HCT116 (cell line): ENCODE measurements around the gene SAP30L. TPM values are rescaled to one million over a fixed set of nuclear protein-coding genes. Genes with fewer than 3 reads are reported as not detected.

Experiments
- ATAC-seq: fragments of 200-7000 bp; cut with Tn5 transposase; 2 replicates; pipeline ENCODE4 v1.9.1; 2020; ENCODE audit warnings: mild to moderate bottlenecking, moderate library complexity
- BruUV-seq: library from RNA; stranded (reverse); fragments of 400-500 nt; replicated peaks from 2 replicates; lab custom pipeline; 2021; lab: Mats Ljungman, UMichigan
- CTCF ChIA-PET: fragments of 300-600 bp; sonication (Branson Sonifier 250); formaldehyde crosslinking; loops from one replicate; lab custom pipeline; 2021; ENCODE audit warnings: antibody characterized with exemption; lab: Charles Lee
- POLR2A ChIA-PET: fragments of 300-600, 350-600 bp; sonication (Branson Sonifier 250); formaldehyde crosslinking; loops from one replicate; lab custom pipeline; 2021; ENCODE audit warnings: antibody characterized with exemption; lab: Charles Lee
- RAD21 ChIA-PET, 2 experiments: fragments of 300-600 bp; sonication (Branson Sonifier 250); formaldehyde crosslinking; loops; one replicate each; lab custom pipeline; 2023; ENCODE audit warnings: low total read pairs in 2 of 2; ENCODE audit not compliant: uncharacterized antibody in 2 of 2, unreplicated experiment in 2 of 2, low non-redundant PET in 1 of 2; lab: Charles Lee
- DNase-seq: peaks from one replicate; pipeline ENCODE4 v3.0.0-alpha.2; 2010; ENCODE audit warnings: low read depth, low spot score
- H2AFZ ChIP-seq: fragments of 200-600 bp; shearing (Covaris generic), sonication (generic); 2 replicates; pipeline ENCODE4 v1.6.1; 2017; ENCODE audit warnings: low read depth, mixed run types, mixed read lengths, antibody characterized with exemption, low read length; ENCODE audit not compliant: poor library complexity, severe bottlenecking
- H3K27ac ChIP-seq: 2 replicates; pipeline ENCODE4 v1.5.1; 2012; ENCODE audit warnings: low read depth, low read length
- H3K27me3 ChIP-seq: fragments of 200-600 bp; sonication (generic); 2 replicates; pipeline ENCODE4 v1.6.1; 2016; ENCODE audit warnings: mixed run types, low read length, mixed read lengths; ENCODE audit not compliant: insufficient read depth
- H3K36me3 ChIP-seq, 2 experiments: fragments of 200-500 bp in 1 of 2; fragments of 200-600 bp in 1 of 2; sonication (Bioruptor generic) in 1 of 2; sonication (generic) in 1 of 2; 2 replicates each; pipeline versions ENCODE4 v1.5.1 to v1.6.1; 2014 to 2016; ENCODE audit warnings: low read length in 2 of 2, inconsistent platforms in 1 of 2, mixed read lengths in 1 of 2, mixed run types in 1 of 2; ENCODE audit not compliant: insufficient read depth in 2 of 2, control insufficient read depth in 1 of 2
- H3K4me1 ChIP-seq, 2 experiments: fragments of 200-600 bp in 1 of 2; sonication (generic) in 1 of 2; 2 replicates each; pipeline versions ENCODE4 v1.5.1 to v1.6.1; 2012 to 2017; ENCODE audit warnings: low read length in 2 of 2, inconsistent platforms in 1 of 2, mild to moderate bottlenecking in 1 of 2, mixed read lengths in 1 of 2, mixed run types in 1 of 2, moderate library complexity in 1 of 2; ENCODE audit not compliant: insufficient read depth in 2 of 2, control insufficient read depth in 1 of 2
- H3K4me2 ChIP-seq: fragments of 200-600 bp; sonication (generic); 2 replicates; pipeline ENCODE4 v1.6.1; 2017; ENCODE audit warnings: mixed run types, low read length, mixed read lengths
- H3K4me3 ChIP-seq, 2 experiments: fragments of 200-600 bp in 1 of 2; sonication (generic) in 1 of 2; replicated peaks in 1 of 2; 2 replicates each; pipeline ENCODE4 v1.5.1; 2011 to 2016; ENCODE audit warnings: low read length in 2 of 2, control low read depth in 1 of 2, low read depth in 1 of 2, mild to moderate bottlenecking in 1 of 2, mixed read lengths in 1 of 2, mixed run types in 1 of 2
- H3K79me2 ChIP-seq: fragments of 200-600 bp; sonication (generic); 2 replicates; pipeline ENCODE4 v1.6.1; 2017; ENCODE audit warnings: mild to moderate bottlenecking, mixed run types, low read length, moderate library complexity, mixed read lengths; ENCODE audit not compliant: insufficient read depth
- H3K9ac ChIP-seq: fragments of 200-600 bp; sonication (generic); 2 replicates; pipeline ENCODE4 v1.6.1; 2016; ENCODE audit warnings: low read length, mixed read lengths
- H3K9me2 ChIP-seq: fragments of 200-600 bp; sonication (generic), shearing (Covaris generic); 2 replicates; pipeline ENCODE4 v1.6.1; 2017; ENCODE audit warnings: mixed run types, mild to moderate bottlenecking, moderate library complexity; ENCODE audit not compliant: insufficient read depth
- H3K9me3 ChIP-seq, 2 experiments: fragments of 200-500 bp in 1 of 2; fragments of 200-600 bp in 1 of 2; sonication (Bioruptor generic) in 1 of 2; sonication (generic) in 1 of 2; 2 replicates each; pipeline ENCODE4 v1.6.1; 2014 to 2017; ENCODE audit warnings: low read length in 2 of 2, mixed read lengths in 2 of 2, inconsistent platforms in 1 of 2, low read depth in 1 of 2, mild to moderate bottlenecking in 1 of 2, mixed run types in 1 of 2, moderate library complexity in 1 of 2; ENCODE audit not compliant: control insufficient read depth in 1 of 2, insufficient read depth in 1 of 2
- H4K20me1 ChIP-seq: fragments of 200-600 bp; sonication (generic), shearing (Covaris generic); 2 replicates; pipeline ENCODE4 v1.6.1; 2017; ENCODE audit warnings: mixed run types, mild to moderate bottlenecking, moderate library complexity; ENCODE audit not compliant: insufficient read depth
- EZH2 ChIP-seq: fragments of 200-600 bp; sonication (generic); IDR thresholded peaks from 2 replicates; pipeline ENCODE4 v1.6.1; 2017; ENCODE audit warnings: antibody characterized with exemption, mixed run types
- EZH2phosphoT487 ChIP-seq: fragments of 200-600 bp; IDR thresholded peaks from 2 replicates; pipeline ENCODE4 v1.6.1; 2018; ENCODE audit warnings: antibody characterized with exemption, borderline replicate concordance
- FOSL1 ChIP-seq: IDR thresholded peaks from 2 replicates; pipeline ENCODE4 v1.6.1; 2012; ENCODE audit warnings: low read depth
- POLR2A ChIP-seq: IDR thresholded peaks from 2 replicates; pipeline ENCODE4 v1.7.0; 2011; ENCODE audit warnings: borderline replicate concordance; ENCODE audit not compliant: insufficient read depth, insufficient read length; ENCODE audit errors: extremely low read depth
- RAD21 ChIP-seq: IDR thresholded peaks from 2 replicates; pipeline ENCODE4 v1.6.1; 2012; ENCODE audit warnings: low read depth, mild to moderate bottlenecking
- SP1 ChIP-seq: IDR thresholded peaks from 2 replicates; pipeline ENCODE4 v1.6.1; 2012; ENCODE audit warnings: low read depth
- SRF ChIP-seq: IDR thresholded peaks from 2 replicates; pipeline ENCODE4 v1.6.1; 2012; ENCODE audit warnings: low read depth
- YY1 ChIP-seq: IDR thresholded peaks from 2 replicates; pipeline ENCODE4 v1.6.1; 2011; ENCODE audit warnings: low read length, low read depth, moderate library complexity, mild to moderate bottlenecking; ENCODE audit not compliant: insufficient replicate concordance; ENCODE audit errors: extremely low read depth
- ZBTB33 ChIP-seq: IDR thresholded peaks from 2 replicates; pipeline ENCODE4 v1.6.1; 2011; ENCODE audit warnings: mild to moderate bottlenecking, low read length, moderate library complexity; ENCODE audit not compliant: insufficient replicate concordance; ENCODE audit errors: extremely low read depth
- intact Hi-C: fragments of 100-400 bp; cut with micrococcal nuclease; formaldehyde crosslinking; loops from 2 replicates; pipeline ENCODE4 v1.10.0; 2022
- total RNA-seq: library from RNA; stranded (reverse); gene quantifications from one replicate; pipeline ENCODE4 v1.2.1, GENCODE V29; 2021; ENCODE audit not compliant: unreplicated experiment

The SAP30L gene
- total RNA-seq, 1 experiment from 2014 or later = 25.5 TPM

- TF ChIP-seq SP1 = no peak
- TF ChIP-seq RAD21 = no peak
- TF ChIP-seq EZH2 = no peak
- TF ChIP-seq FOSL1 = no peak
- TF ChIP-seq SRF = no peak
- no peak for TF ChIP-seq EZH2phosphoT487
- TF ChIP-seq POLR2A = no peak
- TF ChIP-seq YY1 = no peak
- TF ChIP-seq, all 23 proteins: peak for 0
Observed at GRCh38 chr5:154456540-154456939, 10.7 kb downstream of the SAP30L start (continued).

- ChIA-PET CTCF (no interaction called here), RAD21 (no interaction called here), POLR2A (no interaction called here)
- Histone ChIP-seq H3K9ac (no peak overlapping the region), H3K4me1 (no peaks in the 10 kb centered on the region), H3K4me3 (no peak overlapping the region), H3K79me2 (no peaks in the 10 kb centered on the region), H3K27ac (no peak overlapping the region), H3K9me2 (no peaks in the 10 kb centered on the region), H2AFZ (no peak overlapping the region), H3K27me3 (no peaks in the 10 kb centered on the region), H3K9me3 (no peaks in the 10 kb centered on the region), H3K36me3 (0 out of 4 replicates have a peak, but pooled peaks cover 2 to 3% of the 10 kb centered on the region in 2 experiments), H4K20me1 (no peaks in the 10 kb centered on the region), H3K4me2 (no peak overlapping the region)
- ATAC-seq (no peak), DNase-seq (no peak)
- BruUV-seq = no TSS peak
- intact Hi-C loops = no loop called here
- TF ChIP-seq ZBTB33 = no peak
- TF ChIP-seq, all 23 proteins: peak for 0
Observed at GRCh38 chr5:154459015-154459414, 13.2 kb downstream of the SAP30L start.
